ENCODE results near the gene MEGF8. TPM values are rescaled to one million over a fixed set of nuclear protein-coding genes. Genes with fewer than 3 reads are reported as not detected.

Gene MEGF8
- total RNA-seq, 4 donors from 2014 or later = 10.7 to 21.5 (median 16.1) TPM

DNA sequence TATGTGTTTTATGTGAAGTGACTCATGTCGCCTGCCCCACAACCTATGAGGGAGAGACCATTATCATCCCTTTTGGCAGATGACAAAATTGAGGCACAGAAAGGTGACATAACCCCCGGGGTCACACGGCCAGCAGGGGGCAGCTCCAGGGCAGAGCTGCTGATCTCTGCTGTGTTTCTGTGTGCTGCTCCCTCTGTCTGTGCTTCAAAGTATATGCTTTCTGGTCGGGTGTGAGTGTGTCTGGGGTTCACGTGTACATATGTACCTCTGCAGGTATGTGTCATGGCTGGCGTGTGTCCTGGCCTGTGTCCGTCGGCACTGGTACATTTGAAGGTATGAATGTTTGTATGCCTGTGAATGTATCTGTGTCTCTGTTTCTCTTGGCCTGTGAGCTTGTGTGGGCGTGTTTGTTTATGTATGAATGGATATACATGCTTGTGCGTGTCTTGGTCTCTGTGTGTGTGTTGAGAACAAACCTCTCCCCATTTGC lies 94.7 kb downstream of the MEGF8 start:
- H3K27me3 ChIP-seq = peaks cover 13% of the 10 kb centered on the region
- WGBS = 44% methylated on average over 9 of the region's 10 CpGs
- no peak for TF ChIP-seq POLR2AphosphoS5 (IDR thresholded peaks at IDR 0.05)
- TF ChIP-seq, protein P1, sequence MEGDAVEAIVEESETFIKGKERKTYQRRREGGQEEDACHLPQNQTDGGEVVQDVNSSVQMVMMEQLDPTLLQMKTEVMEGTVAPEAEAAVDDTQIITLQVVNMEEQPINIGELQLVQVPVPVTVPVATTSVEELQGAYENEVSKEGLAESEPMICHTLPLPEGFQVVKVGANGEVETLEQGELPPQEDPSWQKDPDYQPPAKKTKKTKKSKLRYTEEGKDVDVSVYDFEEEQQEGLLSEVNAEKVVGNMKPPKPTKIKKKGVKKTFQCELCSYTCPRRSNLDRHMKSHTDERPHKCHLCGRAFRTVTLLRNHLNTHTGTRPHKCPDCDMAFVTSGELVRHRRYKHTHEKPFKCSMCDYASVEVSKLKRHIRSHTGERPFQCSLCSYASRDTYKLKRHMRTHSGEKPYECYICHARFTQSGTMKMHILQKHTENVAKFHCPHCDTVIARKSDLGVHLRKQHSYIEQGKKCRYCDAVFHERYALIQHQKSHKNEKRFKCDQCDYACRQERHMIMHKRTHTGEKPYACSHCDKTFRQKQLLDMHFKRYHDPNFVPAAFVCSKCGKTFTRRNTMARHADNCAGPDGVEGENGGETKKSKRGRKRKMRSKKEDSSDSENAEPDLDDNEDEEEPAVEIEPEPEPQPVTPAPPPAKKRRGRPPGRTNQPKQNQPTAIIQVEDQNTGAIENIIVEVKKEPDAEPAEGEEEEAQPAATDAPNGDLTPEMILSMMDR (IDR thresholded peaks at IDR 0.05) = peak; percentile 51 to 57
- no peaks in the 10 kb centered on the region for H3K9me3 ChIP-seq
- H3K36me3 ChIP-seq = no peaks in the 10 kb centered on the region
- peaks cover 53% of the 10 kb centered on the region for H3K4me1 ChIP-seq
- H3K4me3 ChIP-seq = no peak overlapping the region
- no peak for DNase-seq (ENCODE audit: low spot score in 2 of 2)
- peak overlapping the region; percentile 33 for H3K27ac ChIP-seq

DNA sequence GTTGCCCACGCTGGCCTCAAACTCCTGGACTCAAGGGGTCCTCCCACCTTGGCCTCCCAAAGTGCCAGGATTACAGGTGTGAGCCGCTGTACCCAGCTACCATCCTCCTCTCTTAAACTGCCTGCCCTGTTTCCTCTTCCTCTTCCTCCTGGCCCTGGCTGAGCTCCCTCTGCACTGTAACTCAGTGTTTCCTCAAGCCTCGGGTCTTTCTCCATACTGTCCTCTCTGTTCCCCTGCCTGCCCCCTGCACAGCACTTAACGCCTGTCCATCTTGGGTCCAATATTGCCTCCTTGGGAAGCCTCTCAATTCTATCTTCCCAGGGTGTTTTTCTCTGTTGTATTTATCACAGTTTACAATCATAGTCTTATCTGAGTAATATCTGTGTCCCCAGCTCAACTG lies 95.7 kb downstream of the MEGF8 start:
- Histone ChIP-seq H3K36me3 (no peaks in the 10 kb centered on the region), H3K27me3 (peaks cover 14% of the 10 kb centered on the region), H3K4me1 (peaks cover 53% of the 10 kb centered on the region), H3K27ac (peak overlapping the region; percentile 33), H3K4me3 (no peak overlapping the region), H3K9me3 (no peaks in the 10 kb centered on the region)
- TF ChIP-seq POLR2AphosphoS5 (IDR thresholded peaks at IDR 0.05) (no peak), POLR2A (IDR thresholded peaks at IDR 0.05) (no peak), EP300 (IDR thresholded peaks at IDR 0.05) (no peak)
- TF ChIP-seq, protein P1 (IDR thresholded peaks at IDR 0.05) = no peak
- 79% methylated on average over 4 of the region's 4 CpGs for WGBS
- no peak for DNase-seq (ENCODE audit: low spot score in 2 of 2)

DNA sequence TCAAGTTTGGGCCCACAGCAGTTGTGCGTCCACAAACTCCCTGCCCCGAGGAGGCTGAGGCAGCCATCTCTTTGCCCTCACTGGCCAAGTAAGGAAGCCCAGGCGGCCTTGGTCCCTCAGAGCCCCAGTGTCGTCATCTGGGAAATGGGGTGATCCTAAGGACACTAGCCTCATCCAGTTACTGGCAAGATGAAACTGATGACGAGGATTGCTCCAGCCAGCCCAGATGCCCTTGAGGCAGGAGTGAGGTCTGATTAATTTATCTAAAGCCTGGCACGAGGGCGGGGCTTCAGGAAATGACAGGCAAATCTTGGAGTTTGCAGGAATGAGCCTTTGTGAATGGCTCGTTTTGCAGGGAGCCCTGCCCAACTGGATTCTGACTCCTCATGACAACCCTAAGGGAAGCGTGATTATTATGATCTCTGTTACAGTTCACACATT lies 96.2 kb downstream of the MEGF8 start:
- peak overlapping the region; percentile 44 for H3K27ac ChIP-seq
- WGBS = 34% methylated on average over 8 of the region's 9 CpGs
- H3K4me1 ChIP-seq = peaks cover 53% of the 10 kb centered on the region
- DNase-seq (ENCODE audit: low spot score in 2 of 2) = no peak
- peak in 1 of 3 donors; percentile 6 for TF ChIP-seq POLR2AphosphoS5 (IDR thresholded peaks at IDR 0.05)
- TF ChIP-seq POLR2A (IDR thresholded peaks at IDR 0.05) = no peak
- H3K36me3 ChIP-seq = no peaks in the 10 kb centered on the region
- H3K27me3 ChIP-seq = peaks cover 14% of the 10 kb centered on the region
- H3K9me3 ChIP-seq = no peaks in the 10 kb centered on the region
- no peak overlapping the region for H3K4me3 ChIP-seq

DNA sequence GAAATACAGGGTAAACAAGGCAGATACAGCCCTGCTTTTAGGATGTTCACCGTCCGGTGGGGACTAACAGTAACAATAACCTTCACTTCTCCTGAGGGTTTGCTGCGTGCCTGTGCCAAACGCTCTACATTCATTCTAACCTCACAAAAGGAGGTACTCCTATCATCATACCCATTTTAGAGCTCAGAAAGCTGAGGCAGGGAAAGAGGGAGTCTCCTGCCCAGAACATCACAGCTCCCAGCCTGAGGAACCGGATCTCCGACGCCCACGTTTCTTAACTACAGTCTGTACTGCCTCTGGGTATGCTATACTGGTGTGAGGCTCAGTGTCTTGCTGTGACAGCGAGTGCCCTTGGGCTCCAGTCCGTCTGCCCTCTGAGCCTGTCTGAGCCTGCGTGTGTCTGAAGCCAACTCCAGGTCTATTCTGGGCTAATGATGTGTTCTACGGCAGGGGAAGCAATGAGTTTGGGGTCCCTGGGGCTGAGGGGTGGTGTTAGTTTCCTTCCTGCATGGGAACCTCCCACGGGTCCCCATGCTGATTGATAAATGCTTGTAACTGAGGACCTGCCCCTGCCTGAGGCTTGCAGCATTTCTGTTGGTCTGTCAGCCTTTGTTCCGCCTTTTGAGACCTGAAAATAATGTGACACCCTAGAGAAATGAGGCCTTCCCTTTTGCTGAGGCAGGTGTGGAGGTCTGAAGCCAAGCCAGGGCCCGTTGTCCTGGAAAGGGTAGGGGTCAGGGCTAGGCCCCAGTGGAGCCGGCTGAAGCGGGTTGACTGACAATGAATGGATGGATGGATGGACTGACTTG lies 96.9 kb downstream of the MEGF8 start:
- Histone ChIP-seq H3K4me1 (peaks cover 53% of the 10 kb centered on the region), H3K4me3 (peak overlapping the region; percentile 57), H3K27me3 (peaks cover 14% of the 10 kb centered on the region), H3K36me3 (no peaks in the 10 kb centered on the region), H3K27ac (peak overlapping the region; percentile 44), H3K9me3 (no peaks in the 10 kb centered on the region)
- DNase-seq (ENCODE audit: low spot score in 2 of 2) = no peak
- TF ChIP-seq, protein P1 (IDR thresholded peaks at IDR 0.05) = no peak
- TF ChIP-seq POLR2A (IDR thresholded peaks at IDR 0.05) (no peak), EP300 (IDR thresholded peaks at IDR 0.05) (no peak), POLR2AphosphoS5 (IDR thresholded peaks at IDR 0.05) (no peak)
- 55% methylated on average over 15 of the region's 17 CpGs for WGBS

DNA sequence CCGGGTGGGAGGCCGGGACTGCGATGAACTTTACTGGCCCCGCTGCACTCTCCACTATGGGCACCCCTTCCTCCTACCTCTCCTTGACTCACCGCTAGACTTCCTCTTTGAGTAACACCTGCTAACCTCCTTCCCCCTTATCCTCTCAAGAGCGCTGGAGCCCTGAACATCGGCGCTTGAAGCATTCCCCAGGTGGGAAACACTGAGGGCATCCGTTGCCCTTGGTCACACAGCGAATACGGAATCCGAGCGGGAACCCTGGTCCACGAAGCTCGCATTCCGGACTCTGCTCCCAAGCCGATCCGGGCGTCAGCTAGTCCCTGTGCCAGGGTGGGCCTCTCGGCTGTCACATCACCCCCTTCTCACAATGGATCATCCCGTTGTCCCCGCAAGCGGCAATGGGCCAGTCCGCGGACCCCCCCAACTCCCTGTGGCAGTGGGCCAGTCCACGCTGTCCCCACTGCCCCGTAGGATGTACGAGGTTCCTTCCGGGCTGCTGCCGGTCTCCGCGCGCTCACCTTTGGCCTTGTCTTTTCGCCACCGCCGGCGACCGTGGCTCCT lies 97.5 kb downstream of the MEGF8 start:
- TF ChIP-seq POLR2A (IDR thresholded peaks at IDR 0.05) (no peak), EP300 (IDR thresholded peaks at IDR 0.05) (no peak), POLR2AphosphoS5 (IDR thresholded peaks at IDR 0.05) (no peak)
- TF ChIP-seq, protein P1 (IDR thresholded peaks at IDR 0.05) = no peak
- Histone ChIP-seq H3K27ac (peak overlapping the region; percentile 44), H3K27me3 (peaks cover 14% of the 10 kb centered on the region), H3K4me1 (peaks cover 53% of the 10 kb centered on the region), H3K4me3 (peak overlapping the region; percentile 57), H3K36me3 (no peaks in the 10 kb centered on the region), H3K9me3 (no peaks in the 10 kb centered on the region)
- 7% methylated on average over 25 of the region's 38 CpGs for WGBS
- no peak for DNase-seq (ENCODE audit: low spot score in 2 of 2)

All from suprapubic skin (tissue), 4 donors.